Right renal cortex interstitium (tissue), 3 donors: ENCODE data around the gene THOC3. TPM values are rescaled to one million over a fixed set of nuclear protein-coding genes. Genes with fewer than 3 reads are reported as not detected.
"Not testable (repeated sequence)": the region's sequence is repeated elsewhere in the genome, so short reads cannot be mapped to it uniquely, and the experiment has no call there.

Experiments
- DNase-seq, 3 donors: peaks; one replicate each; pipeline ENCODE4 v3.0.0-alpha.2; 2013; ENCODE audit warnings: low read depth in 3 of 3, low spot score in 2 of 3
- polyA plus RNA-seq, 3 donors: library from polyadenylated mRNA; unstranded; fragments of 120-200 nt; gene quantifications; one replicate each; pipeline ENCODE4 v1.2.1, GENCODE V29; 2013; ENCODE audit not compliant: insufficient read length in 3 of 3

THOC3 gene
- polyA plus RNA-seq, 3 donors: 77.0 to 112 (median 105) TPM

- not testable (repeated sequence) for DNase-seq
These were observed 24.9 kb downstream of the THOC3 start for GRCh38 chr5:175943253-175943652.

- not testable (repeated sequence) for DNase-seq
These were observed 27.5 kb downstream of the THOC3 start for GRCh38 chr5:175940632-175941031.

- not testable (repeated sequence) for DNase-seq
These were observed 29.6 kb downstream of the THOC3 start for GRCh38 chr5:175938489-175938888.

GRCh38 chr5:175928752-175929151 lies 39.4 kb downstream of the THOC3 start:
- DNase-seq: not testable (repeated sequence)

- DNase-seq: not testable (repeated sequence)
These were observed 43.0 kb downstream of the THOC3 start for GRCh38 chr5:175925106-175925505.

- no peak for DNase-seq
These were observed 45.8 kb downstream of the THOC3 start for GRCh38 chr5:175922192-175922885.

- no peak for DNase-seq
These were observed 46.9 kb downstream of the THOC3 start for GRCh38 chr5:175921061-175921730.

GRCh38 chr5:175920231-175920811 lies 47.8 kb downstream of the THOC3 start:
- no peak for DNase-seq

GRCh38 chr5:175915066-175916037 lies 52.8 kb downstream of the THOC3 start:
- DNase-seq: not testable (repeated sequence)

- not testable (repeated sequence) for DNase-seq
These were observed 54.1 kb downstream of the THOC3 start for GRCh38 chr5:175913835-175914672.

- DNase-seq: not testable (repeated sequence)
These were observed 58.0 kb downstream of the THOC3 start for GRCh38 chr5:175910072-175910471.

Other genes starting within 250 kb of the THOC3 start
- gene CPLX2, start 96.7 kb downstream of the THOC3 start, polyA plus RNA-seq: under 1 TPM in 1 of 3 donors, not detected in 2; 0.04 TPM